HepG2 (cell line): ENCODE data around the gene AUP1. TPM values are rescaled to one million over a fixed set of nuclear protein-coding genes. Genes with fewer than 3 reads are reported as not detected.

ENCODE experiments used
- BCL6 ChIP-seq: IDR thresholded peaks from 2 replicates; pipeline ENCODE4 v1.6.1; 2016; ENCODE audit warnings: missing genetic modification reagents, missing compliant biosample characterization
- EP300 ChIP-seq, 3 experiments: sonication (generic) in 1 of 3; formaldehyde crosslinking in 1 of 3; IDR thresholded peaks; 2 replicates each; pipeline versions ENCODE4 v1.5.1 to v1.6.1; 2011 to 2020; ENCODE audit warnings: low read depth in 2 of 3, low read length in 2 of 3, borderline replicate concordance in 1 of 3, improper control_type of control experiment in 1 of 3, mild to moderate bottlenecking in 1 of 3, missing genetic modification reagents in 1 of 3, moderate library complexity in 1 of 3
- FOXA3 ChIP-seq: IDR thresholded peaks from 2 replicates; pipeline ENCODE4 v1.6.1; 2016; ENCODE audit warnings: missing genetic modification reagents, missing compliant biosample characterization
- GATAD2A ChIP-seq: IDR thresholded peaks from 2 replicates; pipeline ENCODE4 v1.6.1; 2016
- NFATC3 ChIP-seq: sonication (generic); formaldehyde crosslinking; IDR thresholded peaks from 2 replicates; pipeline ENCODE4 v1.5.1; 2020; ENCODE audit warnings: mild to moderate bottlenecking, missing genetic modification reagents
- PAWR ChIP-seq: sonication (generic); formaldehyde crosslinking; IDR thresholded peaks from 2 replicates; pipeline ENCODE4 v1.4.0; 2020; ENCODE audit warnings: missing genetic modification reagents, mild to moderate bottlenecking, borderline replicate concordance
- PHF20 ChIP-seq: sonication (generic); formaldehyde crosslinking; IDR thresholded peaks from 2 replicates; pipeline ENCODE4 v1.5.0; 2020; ENCODE audit warnings: mild to moderate bottlenecking, missing genetic modification reagents
- RCOR2 ChIP-seq: IDR thresholded peaks from 2 replicates; pipeline ENCODE4 v1.6.1; 2016; ENCODE audit warnings: missing biosample characterization, missing genetic modification reagents
- TCF12 ChIP-seq, 2 experiments: fragments of 450-650 bp in 1 of 2; sonication (generic) in 1 of 2; formaldehyde crosslinking in 1 of 2; IDR thresholded peaks; 2 replicates each; pipeline versions ENCODE4 v1.6.1 to v1.8.0; 2017 to 2022; ENCODE audit warnings: antibody characterized with exemption in 1 of 2, mild to moderate bottlenecking in 1 of 2, missing genetic modification reagents in 1 of 2, moderate library complexity in 1 of 2
- ZNF574 ChIP-seq: sonication (generic); formaldehyde crosslinking; IDR thresholded peaks from 2 replicates; pipeline ENCODE4 v1.4.0; 2020; ENCODE audit warnings: missing genetic modification reagents
- ZNF639 ChIP-seq: conservative IDR thresholded peaks from 2 replicates; pipeline ENCODE4 v1.6.1; 2018; ENCODE audit warnings: missing genetic modification reagents
- ZNF678 ChIP-seq: sonication (generic); formaldehyde crosslinking; IDR thresholded peaks from 2 replicates; pipeline ENCODE4 v1.4.0; 2020; ENCODE audit warnings: mild to moderate bottlenecking, missing genetic modification reagents
- polyA plus RNA-seq, 8 experiments: library from polyadenylated mRNA; depleted of rRNA in 3 of 8; stranded (reverse) in 7 of 8; unstranded in 1 of 8; fragments of >200 nt; fragmentation: Illumina TruSeq in 4 of 8; extraction: Trizol in 4 of 8; gene quantifications; 2 replicates each; pipeline versions ENCODE4 v1.2.1 to v1.2.3, GENCODE V29; 2011 to 2016; ENCODE audit warnings: low read depth in 4 of 8, missing spikeins in 1 of 8, mixed read lengths in 1 of 8; ENCODE audit not compliant: insufficient read depth in 1 of 8
- total RNA-seq, 5 experiments: library from RNA; depleted of rRNA; stranded (reverse); fragments of >200 nt; fragmentation: Illumina TruSeq; extraction: Trizol; gene quantifications; 2 replicates each; pipeline ENCODE4 v1.2.3, GENCODE V29; 2016; ENCODE audit warnings: low read depth in 1 of 5
- TF ChIP-seq, protein P1 (sequence below), 2 experiments: IDR thresholded peaks; 2 replicates each; pipeline ENCODE4 v1.6.1; 2011 to 2012; ENCODE audit warnings: low read length in 2 of 2, borderline replicate concordance in 1 of 2, low read depth in 1 of 2, mild to moderate bottlenecking in 1 of 2, moderate library complexity in 1 of 2
- TF ChIP-seq, protein P2 (sequence below): IDR thresholded peaks from 2 replicates; pipeline ENCODE4 v1.6.1; 2018; ENCODE audit warnings: missing genetic modification reagents, mild to moderate bottlenecking, missing compliant biosample characterization
- TF ChIP-seq, protein P3 (sequence below): sonication (generic); formaldehyde crosslinking; IDR thresholded peaks from 2 replicates; pipeline ENCODE4 v1.5.1; 2020; ENCODE audit warnings: mild to moderate bottlenecking, moderate library complexity, missing genetic modification reagents

Gene AUP1
- total and polyA plus RNA-seq, 2 of the 13 experiments (the other 11 are each of a cell fraction or from before 2014, with no cell fraction given) = 174 to 267 TPM

GRCh38 chr2:74507145-74507925 is 22.2 kb downstream of the AUP1 start, which contains the start of gene PCGF1 (continued):
- TF ChIP-seq, protein P1, sequence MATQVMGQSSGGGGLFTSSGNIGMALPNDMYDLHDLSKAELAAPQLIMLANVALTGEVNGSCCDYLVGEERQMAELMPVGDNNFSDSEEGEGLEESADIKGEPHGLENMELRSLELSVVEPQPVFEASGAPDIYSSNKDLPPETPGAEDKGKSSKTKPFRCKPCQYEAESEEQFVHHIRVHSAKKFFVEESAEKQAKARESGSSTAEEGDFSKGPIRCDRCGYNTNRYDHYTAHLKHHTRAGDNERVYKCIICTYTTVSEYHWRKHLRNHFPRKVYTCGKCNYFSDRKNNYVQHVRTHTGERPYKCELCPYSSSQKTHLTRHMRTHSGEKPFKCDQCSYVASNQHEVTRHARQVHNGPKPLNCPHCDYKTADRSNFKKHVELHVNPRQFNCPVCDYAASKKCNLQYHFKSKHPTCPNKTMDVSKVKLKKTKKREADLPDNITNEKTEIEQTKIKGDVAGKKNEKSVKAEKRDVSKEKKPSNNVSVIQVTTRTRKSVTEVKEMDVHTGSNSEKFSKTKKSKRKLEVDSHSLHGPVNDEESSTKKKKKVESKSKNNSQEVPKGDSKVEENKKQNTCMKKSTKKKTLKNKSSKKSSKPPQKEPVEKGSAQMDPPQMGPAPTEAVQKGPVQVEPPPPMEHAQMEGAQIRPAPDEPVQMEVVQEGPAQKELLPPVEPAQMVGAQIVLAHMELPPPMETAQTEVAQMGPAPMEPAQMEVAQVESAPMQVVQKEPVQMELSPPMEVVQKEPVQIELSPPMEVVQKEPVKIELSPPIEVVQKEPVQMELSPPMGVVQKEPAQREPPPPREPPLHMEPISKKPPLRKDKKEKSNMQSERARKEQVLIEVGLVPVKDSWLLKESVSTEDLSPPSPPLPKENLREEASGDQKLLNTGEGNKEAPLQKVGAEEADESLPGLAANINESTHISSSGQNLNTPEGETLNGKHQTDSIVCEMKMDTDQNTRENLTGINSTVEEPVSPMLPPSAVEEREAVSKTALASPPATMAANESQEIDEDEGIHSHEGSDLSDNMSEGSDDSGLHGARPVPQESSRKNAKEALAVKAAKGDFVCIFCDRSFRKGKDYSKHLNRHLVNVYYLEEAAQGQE (IDR thresholded peaks at IDR 0.05; ENCODE audit: borderline replicate concordance in 1 of 2, low read depth in 1 of 2, low read length in 2 of 2) = peak in 1 of 2 experiments; percentile 28; a peak in 1 of 4 replicates
- TF ChIP-seq FOXA3 (peak; percentile 75), GATAD2A (no peak; the same call in 1 of the 2 replicates), RCOR2 (no peak), TCF12 (IDR thresholded peaks at IDR 0.05) (no peak), TCF12 (CRISPR knock-in tag; IDR thresholded peaks at IDR 0.05) (no peak; the same call in 1 of the 2 replicates), PAWR (CRISPR knock-in tag) (0 out of 2 replicates have a peak, but pooled peaks have one; percentile 37), ZNF639 (CRISPR knock-in tag) (no peak; the same call in 1 of the 2 replicates), PHF20 (CRISPR knock-in tag) (peak; percentile 87), ZNF678 (CRISPR knock-in tag) (peak; percentile 73; the same call in 1 of the 2 replicates), ZNF574 (CRISPR knock-in tag) (peak; percentile 99), EP300 (IDR thresholded peaks at IDR 0.05; ENCODE audit: low read depth in 2 of 2, low read length in 2 of 2) (peak in 1 of 2 experiments; percentile 47; a peak in 1 of 4 replicates), EP300 (CRISPR knock-in tag; IDR thresholded peaks at IDR 0.05; ENCODE audit: borderline replicate concordance) (no peak), BCL6 (CRISPR knock-in tag) (peak; percentile 64), NFATC3 (CRISPR knock-in tag) (no peak)
- TF ChIP-seq, protein P2, sequence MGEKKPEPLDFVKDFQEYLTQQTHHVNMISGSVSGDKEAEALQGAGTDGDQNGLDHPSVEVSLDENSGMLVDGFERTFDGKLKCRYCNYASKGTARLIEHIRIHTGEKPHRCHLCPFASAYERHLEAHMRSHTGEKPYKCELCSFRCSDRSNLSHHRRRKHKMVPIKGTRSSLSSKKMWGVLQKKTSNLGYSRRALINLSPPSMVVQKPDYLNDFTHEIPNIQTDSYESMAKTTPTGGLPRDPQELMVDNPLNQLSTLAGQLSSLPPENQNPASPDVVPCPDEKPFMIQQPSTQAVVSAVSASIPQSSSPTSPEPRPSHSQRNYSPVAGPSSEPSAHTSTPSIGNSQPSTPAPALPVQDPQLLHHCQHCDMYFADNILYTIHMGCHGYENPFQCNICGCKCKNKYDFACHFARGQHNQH (CRISPR knock-in tag) = peak; percentile 84; the same call in 1 of the 2 replicates
- TF ChIP-seq, protein P3, sequence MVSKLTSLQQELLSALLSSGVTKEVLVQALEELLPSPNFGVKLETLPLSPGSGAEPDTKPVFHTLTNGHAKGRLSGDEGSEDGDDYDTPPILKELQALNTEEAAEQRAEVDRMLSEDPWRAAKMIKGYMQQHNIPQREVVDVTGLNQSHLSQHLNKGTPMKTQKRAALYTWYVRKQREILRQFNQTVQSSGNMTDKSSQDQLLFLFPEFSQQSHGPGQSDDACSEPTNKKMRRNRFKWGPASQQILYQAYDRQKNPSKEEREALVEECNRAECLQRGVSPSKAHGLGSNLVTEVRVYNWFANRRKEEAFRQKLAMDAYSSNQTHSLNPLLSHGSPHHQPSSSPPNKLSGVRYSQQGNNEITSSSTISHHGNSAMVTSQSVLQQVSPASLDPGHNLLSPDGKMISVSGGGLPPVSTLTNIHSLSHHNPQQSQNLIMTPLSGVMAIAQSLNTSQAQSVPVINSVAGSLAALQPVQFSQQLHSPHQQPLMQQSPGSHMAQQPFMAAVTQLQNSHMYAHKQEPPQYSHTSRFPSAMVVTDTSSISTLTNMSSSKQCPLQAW = peak; percentile 86
